HAP-1 (cell line): ENCODE measurements around the gene PEX26.
"Not testable (repeated sequence)": the region's sequence is repeated elsewhere in the genome, so short reads cannot be mapped to it uniquely, and the experiment has no call there.

Experiments
- DNase-seq, 2 experiments: peaks; one replicate each; pipeline ENCODE4 v3.0.0-alpha.2; 2016 to 2020; ENCODE audit warnings: low spot score in 2 of 2
- H3K27me3 ChIP-seq: fragments of 250-450 bp; sonication (Bioruptor Pico); 2 replicates; pipeline ENCODE4 v1.5.1; 2020; ENCODE audit warnings: low read depth, mild to moderate bottlenecking, moderate library complexity
- H3K36me3 ChIP-seq: fragments of 250-450 bp; sonication (Bioruptor Pico); replicated peaks from 2 replicates; pipeline ENCODE4 v1.5.1; 2020; ENCODE audit warnings: mild to moderate bottlenecking
- H3K4me1 ChIP-seq: fragments of 250-450 bp; sonication (Bioruptor Pico); 2 replicates; pipeline ENCODE4 v1.5.1; 2020; ENCODE audit warnings: mild to moderate bottlenecking
- H3K4me3 ChIP-seq: fragments of 250-450 bp; sonication (Bioruptor Pico); 2 replicates; pipeline ENCODE4 v1.5.1; 2020; ENCODE audit warnings: mild to moderate bottlenecking, moderate library complexity
- H3K9me3 ChIP-seq: fragments of 250-450 bp; sonication (Bioruptor Pico); 2 replicates; pipeline ENCODE4 v1.5.1; 2020; ENCODE audit warnings: mild to moderate bottlenecking, moderate library complexity
- in situ Hi-C: fragments of 300-500 bp; cut with MboI; formaldehyde crosslinking; loops from 3 replicates; pipeline ENCODE4 v1.14.3; 2020; ENCODE audit warnings: low sequenced_read_pairs, inconsistent platforms, mixed read lengths

PEX26 gene

DNA sequence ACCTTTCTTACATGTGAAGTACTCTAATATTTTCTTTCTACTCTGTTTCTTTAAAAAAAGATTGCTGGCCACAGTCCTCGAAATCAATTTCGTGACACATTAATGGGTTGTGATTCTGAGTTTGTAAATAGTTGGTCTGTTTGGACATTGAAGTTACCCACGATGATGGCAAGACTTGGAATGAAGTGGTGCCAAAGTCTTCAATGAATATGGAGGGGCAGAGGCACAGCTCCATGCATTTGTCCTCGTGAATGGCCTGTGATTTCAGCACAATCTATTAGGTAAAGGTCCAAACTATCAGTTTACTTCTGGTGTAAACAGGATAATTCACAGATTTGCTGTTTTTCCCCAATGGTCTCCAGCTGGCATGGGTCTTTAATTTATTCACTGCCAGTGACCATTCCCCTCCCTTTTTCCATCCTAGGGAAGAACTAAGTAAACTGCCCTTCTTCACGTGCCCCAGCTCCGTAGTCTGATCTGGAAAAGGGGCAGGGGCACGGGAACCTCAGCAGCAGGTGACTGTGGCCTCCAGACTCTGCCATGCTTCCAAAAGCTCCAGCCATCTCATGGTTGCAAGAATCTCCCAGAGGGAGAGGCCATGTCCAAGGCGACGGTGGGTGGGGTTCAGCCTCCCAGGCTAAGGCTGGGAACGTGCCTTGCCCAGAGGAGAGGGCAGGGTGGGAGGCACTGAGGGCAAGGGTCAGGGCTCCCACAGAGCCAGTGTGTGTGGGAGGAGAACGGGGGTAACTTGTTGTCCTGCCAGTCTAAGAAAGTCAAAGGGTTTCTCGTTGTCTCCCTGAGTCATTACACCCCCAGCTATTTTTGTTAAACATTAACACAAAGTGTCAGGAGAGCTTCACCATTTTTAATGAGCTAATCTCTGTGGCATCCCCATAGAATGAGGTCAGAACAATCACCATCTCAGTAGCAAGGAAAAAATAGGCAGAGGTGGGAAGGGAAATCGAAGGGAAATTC, 16.9 kb upstream of the PEX26 start:
- Histone ChIP-seq H3K4me1 (peaks cover 4% of the 10 kb centered on the region; the same call in 1 of the 2 replicates), H3K4me3 (no peak overlapping the region), H3K27me3 (peaks cover 12% of the 10 kb centered on the region), H3K36me3 (no peaks in the 10 kb centered on the region), H3K9me3 (no peaks in the 10 kb centered on the region)
- DNase-seq = no peak
- in situ Hi-C loops = loop anchor here (5.0 kb wide), 1 partner anchor 34 kb away; no protein-coding TSS in a partner anchor

DNA sequence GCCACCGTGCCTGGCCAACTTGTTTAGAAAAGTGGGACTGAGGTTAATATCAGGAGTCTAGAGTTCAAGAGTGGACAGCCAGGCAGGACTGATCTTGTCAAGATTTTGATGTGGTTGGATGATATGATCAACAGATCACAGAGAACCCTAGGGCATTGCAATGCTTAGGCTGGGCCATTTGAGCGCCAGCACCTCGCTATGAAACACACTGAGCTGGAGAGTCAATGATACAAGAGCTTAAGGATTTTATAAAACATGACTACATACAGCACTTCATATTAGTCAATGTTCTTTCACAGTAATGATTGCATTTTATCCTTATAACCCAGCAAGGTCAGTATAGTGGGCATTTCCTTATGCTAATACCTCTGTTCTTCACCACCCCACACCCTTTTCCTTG, 15.4 kb upstream of the PEX26 start:
- peaks cover 24% of the 10 kb centered on the region for H3K27me3 ChIP-seq
- H3K4me3 ChIP-seq = no peak overlapping the region
- H3K9me3 ChIP-seq = no peaks in the 10 kb centered on the region
- no peak for DNase-seq
- H3K4me1 ChIP-seq = no peaks in the 10 kb centered on the region
- in situ Hi-C loops = loop anchor here (5.0 kb wide), 1 partner anchor 35 kb away; no protein-coding TSS in a partner anchor
- H3K36me3 ChIP-seq = no peaks in the 10 kb centered on the region

DNA sequence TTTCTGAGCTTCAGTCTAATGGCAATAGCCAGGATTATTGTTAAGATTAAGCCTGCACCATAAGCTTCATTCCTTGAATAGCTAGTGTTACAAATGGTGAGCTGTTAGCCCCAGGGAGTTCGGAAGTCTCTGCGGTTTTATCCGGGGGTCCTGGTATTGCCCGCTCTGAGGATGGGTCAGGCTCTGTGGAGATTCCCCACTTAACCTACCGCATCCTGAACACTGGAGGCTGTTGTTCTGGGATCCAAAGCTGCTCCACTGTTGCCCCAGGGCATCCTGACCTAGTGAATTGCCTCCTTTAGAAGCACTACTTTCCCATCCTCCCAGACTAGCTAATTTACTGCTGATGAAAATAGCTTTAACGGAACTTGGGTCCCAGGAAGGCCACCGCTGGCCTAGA, 14.5 kb upstream of the PEX26 start:
- peaks cover 32% of the 10 kb centered on the region for H3K27me3 ChIP-seq
- no peak for DNase-seq
- H3K4me3 ChIP-seq = no peak overlapping the region
- no peaks in the 10 kb centered on the region for H3K9me3 ChIP-seq
- no peaks in the 10 kb centered on the region for H3K4me1 ChIP-seq
- no peaks in the 10 kb centered on the region for H3K36me3 ChIP-seq
- in situ Hi-C loops = loop anchor here (5.0 kb wide), 1 partner anchor 36 kb away; no protein-coding TSS in a partner anchor

DNA sequence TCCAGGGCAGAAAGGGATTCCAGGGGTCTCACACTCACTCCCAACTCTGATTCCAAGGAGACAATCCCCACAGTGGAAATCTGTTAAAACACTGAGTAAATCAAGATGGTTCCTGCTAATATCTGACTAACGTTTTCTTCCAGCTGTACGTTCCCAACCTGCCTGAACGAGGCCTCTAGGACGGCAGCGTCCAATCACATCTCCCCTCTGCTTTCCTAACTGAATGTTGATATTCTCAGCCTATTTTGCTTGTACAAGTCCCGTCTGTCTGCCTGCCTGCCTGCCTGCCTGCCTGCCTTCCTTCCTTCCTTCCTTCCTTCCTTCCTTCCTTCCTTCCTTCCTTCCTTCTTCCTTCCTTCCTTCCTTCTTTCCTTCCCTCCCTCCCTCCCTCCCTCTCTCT, 14.1 kb upstream of the PEX26 start:
- H3K36me3 ChIP-seq, DNase-seq, H3K4me1 ChIP-seq, H3K4me3 ChIP-seq, H3K9me3 ChIP-seq: not testable (repeated sequence)
- in situ Hi-C loops = loop anchor here (5.0 kb wide), 1 partner anchor 36 kb away; no protein-coding TSS in a partner anchor
- H3K27me3 ChIP-seq = peaks cover 34% of the 10 kb centered on the region

DNA sequence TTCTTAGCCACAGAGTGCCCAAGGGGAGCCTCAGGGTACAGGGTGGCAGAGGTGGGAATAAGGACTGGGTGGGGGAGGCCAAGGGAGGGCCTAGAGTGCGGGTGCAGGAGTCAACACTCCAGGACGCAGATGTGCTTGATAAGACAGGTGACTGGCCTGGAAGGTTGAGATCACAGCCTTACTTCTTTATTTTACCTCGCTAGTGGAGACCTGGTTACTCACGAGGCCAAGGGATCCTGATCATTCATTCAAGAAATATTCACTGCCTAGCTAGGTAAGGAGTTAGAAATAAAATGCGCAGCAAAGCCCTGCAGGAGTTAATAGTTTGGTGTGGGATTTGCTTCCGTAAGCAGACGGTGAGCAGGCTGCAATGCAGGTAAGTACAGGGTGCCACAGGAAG, 13.2 kb upstream of the PEX26 start:
- in situ Hi-C loops = loop anchor here (5.0 kb wide), 2 partner anchors 37 to 232 kb away; no protein-coding TSS in a partner anchor
- Histone ChIP-seq H3K4me3 (no peak overlapping the region), H3K4me1 (no peaks in the 10 kb centered on the region)

DNA sequence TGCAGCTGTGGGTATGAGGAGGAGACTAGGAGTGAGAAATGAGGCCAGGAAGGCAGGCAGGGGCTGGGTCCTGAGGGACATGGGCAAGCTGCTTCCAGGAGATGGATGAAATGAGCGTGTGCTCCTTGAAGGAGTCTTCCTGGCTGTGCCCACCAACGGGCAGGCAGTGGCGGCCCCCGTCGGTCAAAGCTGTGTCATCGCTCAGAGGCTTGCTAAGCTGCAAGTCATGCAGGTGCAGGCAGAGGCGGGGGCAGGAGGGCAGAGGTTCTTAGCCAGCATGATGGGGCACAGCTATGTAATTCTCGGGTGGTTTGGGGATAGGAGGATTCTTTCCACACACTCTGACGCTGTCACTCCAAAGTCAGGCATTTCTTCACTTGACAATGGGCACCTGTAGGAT, 12.5 kb upstream of the PEX26 start:
- in situ Hi-C loops = loop anchor here (5.0 kb wide), 1 partner anchor 233 kb away; no protein-coding TSS in a partner anchor
- no peak for DNase-seq
- H3K4me1 ChIP-seq = no peaks in the 10 kb centered on the region

More for the DNA sequence above, 13.2 kb upstream of the PEX26 start:
- no peaks in the 10 kb centered on the region for H3K36me3 ChIP-seq
- no peak for DNase-seq
- no peaks in the 10 kb centered on the region for H3K9me3 ChIP-seq
- H3K27me3 ChIP-seq = peaks cover 39% of the 10 kb centered on the region

DNA sequence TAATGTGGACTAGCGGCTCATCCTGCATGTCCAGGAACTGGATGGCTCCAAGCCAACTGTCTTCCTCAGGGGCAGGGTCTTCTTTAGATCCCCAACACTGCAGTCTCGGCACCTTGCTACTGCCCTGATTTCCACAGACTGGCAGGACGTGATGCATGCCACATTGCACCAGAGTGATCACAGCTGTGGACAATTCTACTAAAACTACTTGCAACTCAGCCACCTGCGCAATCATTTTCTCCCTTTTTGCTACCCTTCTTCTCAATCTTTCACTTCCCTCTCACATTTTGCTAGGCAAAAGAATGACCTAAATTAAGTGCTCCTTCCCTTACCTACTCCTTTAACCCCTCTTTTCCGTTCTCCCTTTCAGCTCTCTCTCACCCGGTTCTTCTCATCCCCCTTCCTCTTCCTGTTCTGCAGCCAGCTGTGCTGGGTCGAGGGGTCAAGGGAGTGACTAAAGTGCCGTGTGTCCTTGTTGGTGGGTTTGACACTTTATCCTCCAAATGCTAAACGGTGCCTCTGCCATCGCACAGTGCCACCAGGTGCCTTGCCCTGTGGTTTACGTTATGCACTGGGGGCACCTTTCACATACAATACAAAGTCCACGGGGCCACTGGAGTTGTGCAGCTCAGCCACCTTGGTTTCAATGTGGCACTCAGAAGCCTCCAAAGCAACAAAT, 11.5 kb upstream of the PEX26 start:
- in situ Hi-C loops = loop anchor here (5.0 kb wide), 1 partner anchor 234 kb away; no protein-coding TSS in a partner anchor
- H3K4me3 ChIP-seq = no peak overlapping the region
- no peaks in the 10 kb centered on the region for H3K4me1 ChIP-seq
- no peaks in the 10 kb centered on the region for H3K9me3 ChIP-seq
- H3K27me3 ChIP-seq = peaks cover 45% of the 10 kb centered on the region
- no peaks in the 10 kb centered on the region for H3K36me3 ChIP-seq
- no peak for DNase-seq

More for the DNA sequence above, 12.5 kb upstream of the PEX26 start:
- H3K9me3 ChIP-seq = no peaks in the 10 kb centered on the region
- H3K4me3 ChIP-seq = no peak overlapping the region
- peaks cover 42% of the 10 kb centered on the region for H3K27me3 ChIP-seq
- no peaks in the 10 kb centered on the region for H3K36me3 ChIP-seq

DNA sequence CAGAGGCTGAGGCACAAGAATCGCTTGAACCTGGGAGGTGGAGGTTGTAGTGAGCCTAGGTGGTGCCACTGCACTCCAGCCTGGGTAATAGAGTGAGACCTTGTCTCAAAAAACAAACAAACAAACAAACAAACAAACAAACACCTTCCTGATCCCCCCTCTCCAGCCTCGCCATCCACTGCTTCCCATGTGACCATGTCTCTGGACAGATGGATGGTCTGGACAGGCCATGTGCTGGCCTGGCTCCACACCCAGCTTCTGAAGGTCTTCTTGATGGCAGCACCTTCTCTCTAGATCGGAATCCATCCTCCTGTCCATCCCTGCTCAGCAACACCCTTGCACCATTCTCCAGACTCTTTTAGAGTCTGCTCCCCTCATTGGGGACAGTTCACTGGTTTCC, 10.7 kb upstream of the PEX26 start:
- no peaks in the 10 kb centered on the region for H3K36me3 ChIP-seq
- no peaks in the 10 kb centered on the region for H3K4me1 ChIP-seq
- H3K4me3 ChIP-seq = no peak overlapping the region
- H3K9me3 ChIP-seq = no peaks in the 10 kb centered on the region
- DNase-seq = no peak
- peaks cover 45% of the 10 kb centered on the region for H3K27me3 ChIP-seq
- in situ Hi-C loops = loop anchor here (5.0 kb wide), 1 partner anchor 235 kb away; no protein-coding TSS in a partner anchor

DNA sequence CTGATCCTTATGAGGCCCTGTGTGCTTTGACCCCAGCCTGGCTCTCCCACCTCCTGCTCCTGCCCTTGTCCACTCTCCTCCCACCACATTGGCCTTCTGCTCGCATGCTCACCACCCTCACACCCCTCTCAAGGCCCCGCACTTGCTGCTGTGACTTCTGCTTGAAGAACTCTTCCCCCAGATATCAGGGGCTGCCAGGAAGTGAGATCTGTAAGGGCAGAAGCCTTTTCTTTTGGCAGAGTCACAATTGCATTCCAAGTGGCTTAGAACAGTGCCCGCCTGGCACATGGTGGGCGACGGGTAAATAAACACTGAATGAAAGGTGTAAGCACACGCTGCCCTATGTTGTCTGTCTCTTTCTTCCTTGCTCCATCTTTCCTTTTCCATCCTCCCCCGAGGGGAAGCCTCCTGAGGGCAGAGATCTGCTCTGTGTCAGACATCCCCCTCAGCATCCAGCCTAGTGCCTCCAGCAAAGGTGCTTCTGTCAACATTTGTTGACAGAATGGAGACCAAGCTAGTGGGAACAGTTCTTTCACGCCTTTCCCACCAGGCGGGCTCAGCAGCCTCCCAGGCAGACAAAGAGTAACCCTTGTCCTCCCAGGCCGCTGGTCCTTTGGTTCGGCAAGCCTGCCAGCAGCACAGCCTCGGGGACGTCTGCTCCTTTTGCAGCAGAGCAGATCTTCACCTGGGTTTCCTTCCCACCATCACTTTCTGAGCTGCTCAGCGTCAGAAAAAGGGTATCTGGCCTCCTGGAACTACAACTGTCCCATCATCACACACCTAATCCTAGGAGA, 10.0 kb upstream of the PEX26 start:
- peaks cover 45% of the 10 kb centered on the region for H3K27me3 ChIP-seq
- DNase-seq = no peak
- H3K9me3 ChIP-seq = no peaks in the 10 kb centered on the region
- H3K36me3 ChIP-seq = no peaks in the 10 kb centered on the region
- H3K4me1 ChIP-seq = no peaks in the 10 kb centered on the region
- in situ Hi-C loops = loop anchor here (5.0 kb wide), 1 partner anchor 235 kb away; no protein-coding TSS in a partner anchor
- no peak overlapping the region for H3K4me3 ChIP-seq

DNA sequence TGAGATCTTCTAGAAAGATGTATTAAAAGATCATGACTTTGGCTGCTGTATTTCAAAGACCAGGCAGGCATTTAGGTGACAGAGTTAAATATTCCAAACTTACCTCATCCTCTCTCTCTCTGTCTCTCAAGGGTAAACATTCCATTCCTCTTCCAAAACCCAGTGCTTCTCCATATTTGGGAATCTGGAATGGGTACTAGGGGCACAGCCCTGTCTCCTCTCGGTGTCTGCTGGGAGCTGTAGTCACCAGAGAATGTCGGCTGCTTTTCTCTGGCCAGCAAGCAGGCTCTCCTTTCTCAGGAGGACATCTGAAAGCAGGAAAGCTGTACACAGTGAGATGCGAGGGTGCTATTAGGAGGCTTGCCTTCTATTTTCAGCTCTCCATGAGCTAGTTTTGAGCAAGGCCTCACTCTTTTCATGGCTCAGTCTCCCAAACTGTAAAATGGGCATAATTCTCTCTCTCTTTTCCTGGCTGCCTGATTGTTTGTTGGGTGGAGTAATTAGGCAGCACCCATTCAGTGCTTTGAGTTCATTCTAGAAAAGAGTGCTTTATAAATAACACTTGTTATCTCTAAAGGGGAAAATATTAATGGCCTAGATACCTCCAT, 9.3 kb upstream of the PEX26 start:
- in situ Hi-C loops = loop anchor here (5.0 kb wide), 1 partner anchor 236 kb away; no protein-coding TSS in a partner anchor
- Histone ChIP-seq H3K27me3 (peaks cover 45% of the 10 kb centered on the region), H3K4me3 (no peak overlapping the region), H3K36me3 (no peaks in the 10 kb centered on the region), H3K4me1 (no peaks in the 10 kb centered on the region), H3K9me3 (no peaks in the 10 kb centered on the region)
- no peak for DNase-seq

DNA sequence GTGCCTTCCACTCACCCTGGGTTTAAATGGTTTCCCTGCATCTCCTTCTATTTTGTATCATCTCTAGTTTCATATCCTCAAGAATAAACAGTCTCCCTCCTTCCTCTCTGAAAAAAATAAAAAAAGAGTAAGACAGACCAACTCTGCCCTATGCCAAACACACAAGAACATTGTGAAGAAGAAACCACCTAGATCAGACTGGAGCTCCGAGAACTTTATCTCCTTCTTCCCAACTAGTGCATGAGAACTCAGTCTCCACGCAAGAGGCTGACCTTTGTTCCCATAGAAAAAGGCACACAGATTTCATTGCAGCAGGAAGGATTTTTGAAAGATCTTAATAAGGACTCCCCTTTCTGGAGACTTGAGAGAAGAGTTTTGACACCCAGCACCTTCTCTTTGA, 8.7 kb upstream of the PEX26 start:
- H3K36me3 ChIP-seq = no peaks in the 10 kb centered on the region
- in situ Hi-C loops = loop anchor here (5.0 kb wide), 1 partner anchor 237 kb away; no protein-coding TSS in a partner anchor
- H3K9me3 ChIP-seq = no peaks in the 10 kb centered on the region
- DNase-seq = no peak
- peaks cover 45% of the 10 kb centered on the region for H3K27me3 ChIP-seq
- no peak overlapping the region for H3K4me3 ChIP-seq
- no peaks in the 10 kb centered on the region for H3K4me1 ChIP-seq

DNA sequence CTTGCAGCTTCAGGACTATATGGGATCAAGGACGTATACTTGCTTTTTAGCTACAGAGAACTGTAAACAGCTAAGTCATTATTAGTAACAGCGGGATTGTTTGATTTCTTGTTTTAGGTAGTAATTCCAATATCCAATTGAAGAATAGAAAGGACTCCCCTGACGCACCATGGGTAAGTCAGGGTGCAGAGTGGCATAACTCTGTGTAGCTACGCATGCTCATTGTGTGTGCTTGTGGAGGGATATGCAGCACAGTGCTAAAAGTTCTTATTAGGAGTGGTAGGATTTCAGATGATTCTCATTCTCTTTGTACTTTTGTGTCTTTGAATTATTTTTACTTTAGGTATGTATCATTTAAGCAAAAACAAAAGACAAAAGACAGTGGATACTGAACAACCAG, 7.7 kb upstream of the PEX26 start:
- no peak for DNase-seq
- H3K27me3 ChIP-seq = peaks cover 42% of the 10 kb centered on the region
- H3K4me1 ChIP-seq = no peaks in the 10 kb centered on the region
- in situ Hi-C loops = loop anchor here (5.0 kb wide), 1 partner anchor 328 kb away; no protein-coding TSS in a partner anchor
- H3K9me3 ChIP-seq = no peaks in the 10 kb centered on the region
- H3K36me3 ChIP-seq = no peaks in the 10 kb centered on the region
- no peak overlapping the region for H3K4me3 ChIP-seq
